Loucy (cell line): ENCODE results near the gene HIBCH.
A peak's percentile ranks its signal among the peaks of the same experiment; 100 is the strongest.
"Not testable (repeated sequence)": the region's sequence is repeated elsewhere in the genome, so short reads cannot be mapped to it uniquely, and the experiment has no call there.

ENCODE experiments used
- H2AFZ ChIP-seq: fragments of 200-600 bp; sonication (generic); 2 replicates; pipeline ENCODE4 v1.6.0; 2016; ENCODE audit warnings: antibody characterized with exemption, mild to moderate bottlenecking, low read length, moderate library complexity
- H3F3A ChIP-seq: fragments of 200-600 bp; 2 replicates; pipeline ENCODE4 v1.6.0; 2016; ENCODE audit warnings: antibody characterized with exemption, low read depth, mild to moderate bottlenecking
- H3K27me3 ChIP-seq: fragments of 200-600 bp; sonication (generic); 2 replicates; pipeline ENCODE4 v1.6.1; 2014; ENCODE audit warnings: low read length, mild to moderate bottlenecking; ENCODE audit not compliant: insufficient read depth, poor library complexity, severe bottlenecking
- H3K36me3 ChIP-seq: fragments of 200-600 bp; sonication (generic); 2 replicates; pipeline ENCODE4 v1.6.1; 2016; ENCODE audit warnings: low read length; ENCODE audit not compliant: insufficient read depth
- H3K4me1 ChIP-seq: fragments of 200-600 bp; sonication (generic); 2 replicates; pipeline ENCODE4 v1.5.1; 2014; ENCODE audit warnings: low read length, mild to moderate bottlenecking; ENCODE audit not compliant: insufficient read depth, poor library complexity, severe bottlenecking
- H3K4me2 ChIP-seq: fragments of 200-600 bp; sonication (generic); 2 replicates; pipeline ENCODE4 v1.6.0; 2014; ENCODE audit warnings: antibody characterized with exemption, low read length, low read depth, mild to moderate bottlenecking; ENCODE audit not compliant: poor library complexity, severe bottlenecking
- H3K4me3 ChIP-seq: fragments of 200-600 bp; sonication (generic); 2 replicates; pipeline ENCODE4 v1.5.1; 2014; ENCODE audit warnings: low read length, mild to moderate bottlenecking, mixed read lengths; ENCODE audit not compliant: poor library complexity, severe bottlenecking
- H3K79me2 ChIP-seq: fragments of 200-600 bp; sonication (generic); 2 replicates; pipeline ENCODE4 v1.6.1; 2014; ENCODE audit warnings: low read length; ENCODE audit not compliant: insufficient read depth
- H3K9ac ChIP-seq: fragments of 200-600 bp; sonication (generic); 2 replicates; pipeline ENCODE4 v1.6.0; 2014; ENCODE audit warnings: mild to moderate bottlenecking, low read depth, low read length, moderate library complexity; ENCODE audit not compliant: poor library complexity, severe bottlenecking
- H3K9me2 ChIP-seq: fragments of 200-600 bp; sonication (generic); replicated peaks from 2 replicates; pipeline ENCODE4 v1.6.1; 2016; ENCODE audit warnings: low read depth, low read length, mixed read lengths
- H3K9me3 ChIP-seq: fragments of 200-600 bp; sonication (generic); 2 replicates; pipeline ENCODE4 v1.6.1; 2014; ENCODE audit warnings: mild to moderate bottlenecking, antibody characterized with exemption, low read length, low read depth; ENCODE audit not compliant: insufficient read depth
- H4K20me1 ChIP-seq: fragments of 200-600 bp; sonication (generic); 2 replicates; pipeline ENCODE4 v1.6.0; 2014; ENCODE audit warnings: antibody characterized with exemption, low read length, mild to moderate bottlenecking; ENCODE audit not compliant: insufficient read depth, poor library complexity, severe bottlenecking
- CTCF ChIP-seq: fragments of 200-600 bp; sonication (generic); conservative IDR thresholded peaks from 2 replicates; pipeline ENCODE4 v1.5.1; 2014; ENCODE audit warnings: mild to moderate bottlenecking, antibody characterized with exemption, low read length
- EZH2phosphoT487 ChIP-seq: fragments of 200-600 bp; IDR thresholded peaks from 2 replicates; pipeline ENCODE4 v1.6.1; 2018; ENCODE audit warnings: antibody characterized with exemption, mild to moderate bottlenecking, moderate library complexity, borderline replicate concordance

The HIBCH gene

DNA sequence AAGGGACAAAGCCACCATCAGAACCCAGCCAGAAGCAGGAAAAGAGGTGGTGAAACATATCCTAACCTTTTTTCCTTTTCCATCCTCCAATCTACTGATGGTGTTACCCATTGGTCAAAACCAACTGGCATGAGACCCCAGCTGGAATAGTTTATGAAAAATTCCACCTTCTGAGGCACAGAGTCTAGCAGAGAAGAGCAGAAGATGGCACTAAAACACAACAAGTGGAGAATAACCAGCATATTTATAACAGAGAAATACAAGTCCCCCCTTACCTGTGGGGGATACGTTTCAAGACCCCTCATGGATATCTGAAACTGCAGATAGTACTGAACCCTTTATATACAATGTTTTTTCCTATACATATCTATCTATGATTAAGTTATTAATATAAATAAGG is 18.8 kb upstream of the HIBCH start:
- Histone ChIP-seq H3K4me1 (no peaks in the 10 kb centered on the region), H2AFZ (no peak overlapping the region), H3K4me3 (no peak overlapping the region), H3K79me2 (no peaks in the 10 kb centered on the region), H3K36me3 (no peaks in the 10 kb centered on the region), H4K20me1 (no peaks in the 10 kb centered on the region), H3K9me2 (no peaks in the 10 kb centered on the region), H3F3A (peaks cover 12% of the 10 kb centered on the region; the same call in 1 of the 2 replicates), H3K9ac (no peak overlapping the region), H3K4me2 (no peak overlapping the region), H3K27me3 (no peaks in the 10 kb centered on the region), H3K9me3 (no peaks in the 10 kb centered on the region)
- TF ChIP-seq CTCF, result peak; percentile 18; the same call in 1 of the 2 replicates
- no peak for TF ChIP-seq EZH2phosphoT487

DNA sequence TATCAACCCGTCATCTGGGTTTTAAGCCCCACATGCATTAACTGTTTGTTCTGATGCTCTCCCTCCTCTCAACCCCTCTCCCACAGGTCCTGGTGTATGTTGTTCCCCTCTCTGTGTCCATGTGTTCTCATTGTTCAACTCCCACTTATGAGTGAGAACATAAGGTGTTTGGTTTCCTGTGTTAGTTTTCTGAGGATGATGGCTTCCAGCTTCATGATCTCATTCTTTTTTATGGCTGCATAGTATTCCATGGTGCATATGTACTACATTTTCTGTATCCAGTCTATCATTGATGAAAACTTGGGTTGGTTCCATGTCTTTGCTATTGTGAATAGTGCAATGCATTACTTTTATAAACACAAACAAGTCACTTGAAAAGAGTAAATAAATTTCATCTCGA is 16.8 kb upstream of the HIBCH start:
- Histone ChIP-seq H3K4me3 (no peak overlapping the region), H3K4me2 (no peak overlapping the region), H3K36me3 (no peaks in the 10 kb centered on the region), H3K9me2 (no peaks in the 10 kb centered on the region), H4K20me1 (no peaks in the 10 kb centered on the region), H3K9me3 (no peaks in the 10 kb centered on the region), H3K79me2 (no peaks in the 10 kb centered on the region), H3F3A (peaks cover 11% of the 10 kb centered on the region; the same call in 1 of the 2 replicates), H3K9ac (no peak overlapping the region), H3K27me3 (no peaks in the 10 kb centered on the region), H3K4me1 (no peaks in the 10 kb centered on the region), H2AFZ (no peak overlapping the region)
- no peak for TF ChIP-seq CTCF
- TF ChIP-seq EZH2phosphoT487, result no peak

- H3K4me2 ChIP-seq, H3K9me3 ChIP-seq, H3K36me3 ChIP-seq, H3K79me2 ChIP-seq, H3K4me3 ChIP-seq, H3K9me2 ChIP-seq, H3K9ac ChIP-seq, H2AFZ ChIP-seq, H3K27me3 ChIP-seq, H4K20me1 ChIP-seq, H3F3A ChIP-seq, H3K4me1 ChIP-seq: not testable (repeated sequence)
Measured at GRCh38 chr2:190335584-190335983, 16.0 kb upstream of the HIBCH start.

DNA sequence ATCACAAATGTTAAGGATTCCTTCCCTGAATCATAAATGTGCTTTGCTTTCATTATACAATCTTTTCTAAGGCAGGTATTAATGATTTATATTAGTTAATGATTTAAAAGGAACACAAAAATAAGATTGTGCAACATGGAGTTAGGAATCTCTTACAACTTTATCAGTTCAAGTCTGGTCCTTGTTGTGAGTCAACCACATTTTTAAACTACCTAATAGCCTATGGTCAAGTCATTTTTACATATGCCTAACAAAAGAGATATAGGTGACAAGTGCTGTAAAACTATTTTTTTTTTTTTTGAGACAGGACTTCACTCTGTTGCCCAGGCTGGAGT is 15.6 kb upstream of the HIBCH start:
- H3K36me3 ChIP-seq, result no peaks in the 10 kb centered on the region
- H3K9ac ChIP-seq, result no peak overlapping the region
- H3K4me3 ChIP-seq, result no peak overlapping the region
- H3K27me3 ChIP-seq, result no peaks in the 10 kb centered on the region
- H3K4me1 ChIP-seq, result no peaks in the 10 kb centered on the region
- H3K4me2 ChIP-seq, result no peak overlapping the region
- no peaks in the 10 kb centered on the region for H3K9me3 ChIP-seq
- H3K9me2 ChIP-seq, result no peaks in the 10 kb centered on the region
- no peaks in the 10 kb centered on the region for H3K79me2 ChIP-seq
- no peak for TF ChIP-seq CTCF
- TF ChIP-seq EZH2phosphoT487, result no peak
- H3F3A ChIP-seq, result 0 out of 2 replicates have a peak, but pooled peaks cover 6% of the 10 kb centered on the region
- H2AFZ ChIP-seq, result no peak overlapping the region
- no peaks in the 10 kb centered on the region for H4K20me1 ChIP-seq
